GM19193 (cell line): ENCODE results near the gene AHSP.

ENCODE experiments used
- POLR2A ChIP-seq: IDR thresholded peaks from 4 replicates; pipeline ENCODE4 v1.6.1; 2011; ENCODE audit not compliant: insufficient read depth, insufficient read length; ENCODE audit errors: extremely low read depth

The AHSP gene

GRCh38 chr16:31493506-31494125 lies 34.1 kb upstream of the AHSP start:
- no peak for TF ChIP-seq POLR2A

- no peak for TF ChIP-seq POLR2A
These were observed 31.0 kb upstream of the AHSP start for GRCh38 chr16:31496670-31497069.

- TF ChIP-seq POLR2A, result no peak
These were observed 29.2 kb upstream of the AHSP start for GRCh38 chr16:31498493-31498892.

GRCh38 chr16:31499928-31500327 lies 27.8 kb upstream of the AHSP start:
- no peak for TF ChIP-seq POLR2A

- TF ChIP-seq POLR2A, result no peak
These were observed 26.3 kb upstream of the AHSP start for GRCh38 chr16:31501226-31501965.

GRCh38 chr16:31501966-31502348 lies 25.7 kb upstream of the AHSP start:
- no peak for TF ChIP-seq POLR2A

DNA sequence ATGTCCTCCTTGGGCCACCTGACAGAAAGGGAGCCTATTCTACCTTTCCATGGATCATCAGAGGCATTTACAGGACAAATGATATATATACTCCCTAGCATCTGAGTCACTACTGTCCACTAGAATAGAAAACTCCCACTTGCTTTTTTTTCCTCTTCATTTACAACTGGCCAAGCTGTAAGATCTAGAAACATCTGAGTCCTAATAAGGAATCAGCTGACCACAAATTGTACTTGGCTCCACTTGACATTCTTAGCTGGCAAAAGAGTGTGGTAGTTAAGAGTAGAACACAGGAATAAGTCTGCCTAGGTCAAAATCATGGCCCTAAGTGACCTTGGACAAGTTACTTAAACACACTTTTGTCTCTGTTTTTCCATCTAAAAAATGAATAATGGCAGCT lies 24.7 kb upstream of the AHSP start:
- no peak for TF ChIP-seq POLR2A

- TF ChIP-seq POLR2A, result no peak
These were observed 23.5 kb upstream of the AHSP start for GRCh38 chr16:31504159-31504558.

GRCh38 chr16:31505483-31505882 lies 22.2 kb upstream of the AHSP start:
- no peak for TF ChIP-seq POLR2A

DNA sequence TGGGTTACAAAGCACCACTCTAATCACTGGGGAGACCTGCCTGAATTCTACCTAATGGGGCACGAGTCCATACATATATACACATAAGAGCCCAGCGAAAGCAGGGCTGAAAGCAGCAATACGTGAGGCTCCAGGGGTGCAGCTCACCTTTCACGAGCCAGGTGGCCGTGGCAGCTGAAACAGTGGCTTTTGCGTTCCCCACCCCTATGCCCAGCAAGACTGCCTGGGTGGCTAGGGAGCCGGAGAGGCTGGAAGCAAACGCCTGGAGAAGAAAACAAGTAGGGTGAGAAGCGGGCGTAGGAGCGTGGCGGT lies 20.1 kb upstream of the AHSP start:
- no peak for TF ChIP-seq POLR2A

DNA sequence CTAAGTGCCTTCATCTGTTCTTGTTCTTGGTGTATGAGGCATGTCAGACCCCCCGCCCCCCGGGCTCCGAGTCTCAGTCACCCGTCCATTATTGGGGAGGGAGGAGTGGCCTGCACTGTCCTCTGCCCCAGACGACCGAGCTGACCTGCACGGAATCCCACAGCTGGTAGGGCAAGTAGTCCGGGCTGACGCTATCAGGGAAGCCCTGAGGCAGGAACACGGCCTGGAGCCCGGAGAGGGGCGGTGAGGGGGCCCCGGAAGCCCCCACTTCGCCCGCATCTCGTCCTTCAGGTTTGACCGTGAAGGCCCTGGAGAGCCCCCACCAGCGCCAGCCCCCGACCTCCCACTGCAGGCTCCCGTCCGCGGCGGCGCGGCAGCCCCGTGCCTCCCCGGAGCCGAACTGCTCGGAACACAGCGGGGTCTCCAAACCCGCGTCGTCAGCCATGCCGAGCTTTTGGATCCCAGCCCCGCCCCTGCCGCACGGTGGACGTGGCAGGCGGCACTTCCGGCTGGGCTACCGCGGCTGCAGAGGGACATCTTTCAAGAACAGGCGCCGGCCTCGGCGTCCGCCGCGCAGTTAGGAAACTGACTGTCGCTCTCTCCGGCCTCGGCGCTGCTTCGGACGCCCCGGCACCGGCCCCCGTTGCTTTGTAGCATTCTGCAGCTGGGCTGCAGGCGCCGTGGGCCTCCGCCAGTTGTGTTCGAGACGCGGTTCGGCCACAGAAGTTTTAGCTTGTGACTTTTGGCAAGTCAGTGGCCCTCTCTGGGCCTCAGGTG lies 19.6 kb upstream of the AHSP start, which contains the start of gene RUSF1:
Gene RUSF1 (minus strand): TSS at position 463 of the 777 bp plus-strand sequence. CDS start 18 bp downstream, at position 445.
- TF ChIP-seq POLR2A, result peak; percentile 90

DNA sequence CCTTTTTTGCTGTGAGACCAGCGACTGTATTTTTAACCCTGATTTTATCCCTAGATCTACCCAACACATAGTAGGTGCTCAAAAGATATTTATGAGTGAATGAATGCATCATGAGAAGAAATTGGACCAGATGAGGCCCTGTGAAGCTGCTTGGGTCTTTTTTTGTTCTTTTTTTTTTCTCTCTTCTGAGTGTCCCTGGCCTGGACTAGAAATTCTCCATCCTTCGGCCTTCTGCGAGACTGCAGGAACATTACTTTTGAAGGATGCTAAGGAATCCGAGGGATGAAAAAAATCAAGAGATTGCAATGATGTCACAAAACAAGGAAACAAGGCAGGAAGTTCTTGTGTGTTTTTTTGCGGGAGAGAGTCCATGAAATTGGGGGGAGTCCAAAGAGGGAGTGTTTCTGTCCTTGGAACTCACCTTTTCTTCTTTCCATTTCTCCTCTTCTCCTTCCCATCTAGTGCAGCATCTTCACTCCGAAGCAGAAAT lies 18.9 kb upstream of the AHSP start:
- no peak for TF ChIP-seq POLR2A

GRCh38 chr16:31513126-31513525 lies 14.6 kb upstream of the AHSP start:
- no peak for TF ChIP-seq POLR2A

GRCh38 chr16:31513884-31514283 lies 13.8 kb upstream of the AHSP start:
- no peak for TF ChIP-seq POLR2A

GRCh38 chr16:31517800-31518402 lies 9.8 kb upstream of the AHSP start:
- TF ChIP-seq POLR2A, result no peak
